GM18505 (cell line): ENCODE results near the gene RANBP3.
"Not testable (repeated sequence)": the region's sequence is repeated elsewhere in the genome, so short reads cannot be mapped to it uniquely, and the experiment has no call there.

Experiments
- ATAC-seq: cut with Tn5 transposase; IDR thresholded peaks from one replicate; pipeline ENCODE4 v1.9.1; 2021; ENCODE audit not compliant: unreplicated experiment
- POLR2A ChIP-seq: IDR thresholded peaks from 4 replicates; pipeline ENCODE4 v1.6.1; 2011; ENCODE audit warnings: borderline replicate concordance; ENCODE audit not compliant: insufficient read depth, insufficient read length; ENCODE audit errors: extremely low read depth

RANBP3 gene

DNA sequence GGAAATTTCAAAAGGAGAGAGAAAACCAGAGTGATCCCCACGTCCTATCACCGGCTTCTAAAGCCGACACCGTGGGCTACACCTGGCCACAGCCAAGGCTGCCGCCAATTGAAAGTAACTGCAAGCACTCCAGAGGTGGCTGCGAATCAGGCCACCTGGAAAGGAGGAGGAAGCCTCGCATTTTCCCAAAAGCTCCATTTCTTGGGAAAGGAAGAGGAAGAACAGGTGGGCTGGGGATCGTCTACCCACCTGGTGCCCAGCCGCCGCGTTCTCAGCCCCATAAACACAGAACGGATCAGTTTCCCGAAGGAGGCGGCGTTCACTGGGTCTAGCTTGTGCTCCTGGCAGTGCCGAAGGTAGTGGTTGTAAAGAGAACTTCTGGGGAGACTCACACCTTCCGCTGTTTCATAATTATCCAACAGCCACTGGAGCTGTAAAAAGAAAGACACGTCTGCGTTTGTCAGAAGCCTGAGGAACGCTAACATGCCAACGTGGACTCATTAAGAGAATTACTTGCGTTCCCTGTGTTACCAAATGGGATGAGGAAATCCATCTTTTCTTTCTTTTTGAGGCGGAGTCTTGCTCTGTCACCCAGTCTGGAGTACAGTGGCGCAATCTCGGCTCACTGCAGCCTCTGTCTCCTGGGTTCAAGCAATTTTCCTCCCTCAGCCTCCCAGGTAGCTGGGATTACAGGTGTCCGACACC is 38.1 kb upstream of the RANBP3 start:
- no peak for ATAC-seq
- TF ChIP-seq POLR2A = no peak

DNA sequence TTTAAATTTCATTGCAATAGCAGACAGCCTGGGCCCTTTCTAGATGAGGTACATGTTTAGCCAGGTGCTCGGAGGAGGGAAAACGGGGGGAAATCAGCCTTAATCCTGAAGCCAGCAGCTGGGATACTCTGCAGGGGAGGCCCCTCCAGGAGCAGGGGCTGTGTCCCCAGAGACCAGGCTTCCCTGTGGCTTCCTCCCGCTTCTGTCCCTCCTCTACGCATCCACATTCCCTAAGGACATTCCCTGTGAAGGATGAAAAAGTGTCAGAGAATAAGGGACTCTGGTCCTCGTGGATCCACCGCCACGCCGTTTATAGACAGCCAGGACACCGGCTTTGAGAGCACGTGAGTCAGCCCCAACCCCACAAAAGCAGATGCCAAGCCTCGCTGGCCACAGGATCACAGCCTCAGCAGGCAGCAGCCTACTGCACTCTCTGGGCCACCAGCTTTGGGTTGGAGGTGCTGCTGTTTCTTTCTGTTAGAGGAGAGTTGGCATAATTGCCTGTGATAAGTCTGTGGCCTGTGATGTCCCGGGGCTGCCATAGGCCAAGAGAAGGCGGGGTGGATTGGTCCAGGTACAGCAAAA is 36.7 kb upstream of the RANBP3 start:
- TF ChIP-seq POLR2A = no peak
- no peak for ATAC-seq

DNA sequence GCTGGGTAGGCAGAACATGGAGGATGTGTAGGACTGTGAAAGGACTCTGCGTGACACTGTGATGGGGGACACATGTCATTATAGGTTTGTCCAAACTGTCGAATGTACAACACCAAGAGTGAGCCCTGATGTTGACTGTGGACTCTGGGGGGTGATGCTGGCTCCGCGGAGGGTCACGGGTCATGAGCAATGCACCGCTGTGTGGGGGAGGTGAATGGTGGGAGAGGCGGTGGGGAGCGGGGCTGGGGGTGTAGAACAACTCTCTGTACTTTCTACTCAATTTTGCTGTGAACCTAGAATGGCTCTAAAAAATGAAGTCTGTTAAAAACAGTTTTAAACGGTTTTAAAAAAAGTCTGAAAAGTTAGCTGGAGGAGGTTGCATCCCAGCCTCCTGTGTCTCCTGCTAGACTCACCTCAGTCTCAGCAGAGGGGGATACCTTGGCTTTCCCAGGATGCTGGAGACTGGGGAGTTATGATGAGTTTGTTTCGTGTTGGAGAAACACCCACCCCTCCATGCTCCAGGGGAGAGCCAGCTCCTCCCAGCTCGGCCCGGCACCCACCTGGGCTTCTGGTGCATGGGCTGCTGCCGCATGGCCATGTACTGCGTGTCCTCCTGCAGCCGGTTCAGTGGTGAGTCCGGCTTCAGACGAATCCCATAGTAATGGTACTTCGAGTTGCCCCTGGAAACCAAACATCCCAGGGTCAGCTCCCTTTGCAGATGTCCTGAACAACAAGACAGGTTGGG is 34.7 kb upstream of the RANBP3 start:
- no peak for TF ChIP-seq POLR2A
- ATAC-seq = no peak

DNA sequence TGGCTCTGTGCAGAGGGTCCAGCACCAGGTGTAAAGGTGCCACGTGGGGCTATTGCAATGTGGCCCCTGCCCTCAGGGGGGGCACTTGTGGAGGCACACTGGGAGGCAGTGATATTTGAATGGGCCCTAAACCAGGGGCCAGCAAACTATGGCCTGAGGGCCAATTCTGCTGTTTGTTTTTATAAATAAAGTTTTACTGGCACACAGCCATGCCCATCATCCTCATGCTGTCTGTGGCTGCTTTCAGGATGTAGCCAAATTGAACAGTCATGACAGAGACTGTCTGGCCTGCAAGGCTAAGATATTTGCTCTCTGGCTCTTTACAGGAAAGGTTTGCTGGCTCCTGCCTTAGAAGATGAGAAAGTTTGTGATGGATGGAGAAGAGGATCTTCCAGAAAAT is 33.9 kb upstream of the RANBP3 start:
- TF ChIP-seq POLR2A = no peak
- no peak for ATAC-seq

DNA sequence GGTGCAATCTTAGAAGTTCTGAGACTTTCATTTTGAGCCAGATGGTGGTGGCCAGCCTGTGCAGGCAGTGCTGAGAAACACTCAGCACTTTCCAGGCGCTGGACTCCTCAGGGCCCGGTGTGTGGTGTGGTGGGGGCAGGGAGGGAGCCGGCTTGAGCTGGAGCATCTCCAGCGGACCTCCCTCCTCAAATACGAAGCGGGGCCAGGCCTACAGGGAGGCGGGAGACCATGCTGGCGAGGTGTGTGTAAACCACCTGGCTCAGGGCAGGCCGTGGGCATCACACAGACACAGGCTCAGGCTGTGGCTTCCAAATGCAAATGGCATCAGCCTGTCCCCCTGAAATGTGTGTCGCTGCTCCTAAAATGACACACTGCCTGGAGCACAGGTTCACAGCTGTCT is 33.3 kb upstream of the RANBP3 start:
- no peak for ATAC-seq
- no peak for TF ChIP-seq POLR2A

DNA sequence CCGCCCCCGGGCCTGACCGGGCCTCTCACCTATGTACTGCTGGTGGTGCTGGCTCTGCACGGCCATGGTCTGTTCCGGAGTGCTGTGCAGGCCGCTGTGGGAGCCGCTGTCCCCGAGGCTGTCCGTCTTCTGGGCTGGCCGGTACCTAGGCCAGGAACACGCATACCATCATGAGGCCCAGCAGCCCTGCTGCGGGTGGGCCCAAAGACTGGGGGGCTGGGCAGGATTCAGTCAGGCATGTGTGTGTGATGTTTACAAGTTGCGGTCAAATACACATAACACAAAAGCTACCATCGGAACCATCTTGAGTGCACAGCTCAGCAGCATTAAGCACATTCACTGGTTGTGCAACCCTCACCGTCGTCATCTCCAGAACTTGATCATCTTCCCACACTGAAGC is 32.2 kb upstream of the RANBP3 start:
- no peak for TF ChIP-seq POLR2A
- no peak for ATAC-seq

DNA sequence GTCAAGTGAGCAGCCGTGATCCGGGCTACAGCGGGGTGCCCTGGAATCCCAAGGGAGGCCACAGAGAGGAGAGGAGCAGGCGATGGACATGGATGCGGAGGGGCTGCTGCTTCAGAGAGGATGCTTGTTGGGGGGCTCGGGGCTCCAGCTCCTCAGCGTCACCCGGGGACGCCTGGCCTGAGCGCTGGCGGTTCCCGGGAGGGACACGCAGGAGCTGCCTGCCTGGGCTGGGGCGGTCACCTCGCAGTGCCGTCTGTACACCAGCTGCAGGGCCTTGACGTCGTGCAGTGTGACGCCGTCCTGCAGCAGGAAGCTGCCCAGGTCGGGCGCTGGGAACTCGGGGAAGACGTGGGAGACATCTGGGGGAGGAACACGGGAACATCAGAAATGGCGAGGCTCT is 29.9 kb upstream of the RANBP3 start:
- no peak for TF ChIP-seq POLR2A
- ATAC-seq = no peak

DNA sequence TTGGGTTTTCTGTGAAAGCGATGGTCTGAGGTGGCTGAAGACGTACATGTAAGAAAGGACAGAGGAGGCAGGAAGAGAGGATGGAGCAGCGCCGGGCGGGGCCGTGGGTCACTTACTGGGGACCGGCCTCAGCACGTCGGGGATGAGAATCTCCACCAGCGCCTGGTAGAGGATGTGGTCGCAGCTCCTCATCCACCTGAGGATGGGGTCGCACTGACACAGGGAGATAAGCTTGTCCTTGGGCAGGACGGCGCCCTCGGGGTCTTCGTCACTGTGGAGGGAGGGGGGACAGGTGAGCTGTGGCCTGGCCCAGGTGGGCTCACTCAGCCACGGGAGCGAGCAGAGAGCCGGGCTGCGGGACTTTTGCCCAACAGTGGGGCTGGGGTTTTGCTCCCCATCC is 29.0 kb upstream of the RANBP3 start:
- no peak for TF ChIP-seq POLR2A
- ATAC-seq = no peak

DNA sequence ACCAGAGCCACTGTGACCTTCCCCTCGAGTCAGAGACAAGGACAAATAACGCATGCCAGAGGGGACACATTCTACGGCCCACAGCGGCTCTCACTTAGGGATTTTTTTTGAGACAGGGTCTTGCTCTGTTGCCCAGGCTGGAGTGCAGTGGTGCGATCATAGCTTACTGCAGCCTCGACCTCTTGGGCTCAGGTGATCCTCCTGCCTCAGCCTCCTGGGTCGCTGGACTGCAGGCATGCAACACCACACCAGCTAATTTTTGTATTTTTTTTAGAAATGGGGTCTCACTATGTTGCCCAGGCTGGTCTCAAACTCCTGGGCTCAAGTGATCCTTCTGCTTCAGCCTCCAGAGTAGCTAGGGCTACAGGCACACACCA is 28.1 kb upstream of the RANBP3 start:
- ATAC-seq = not testable (repeated sequence)

DNA sequence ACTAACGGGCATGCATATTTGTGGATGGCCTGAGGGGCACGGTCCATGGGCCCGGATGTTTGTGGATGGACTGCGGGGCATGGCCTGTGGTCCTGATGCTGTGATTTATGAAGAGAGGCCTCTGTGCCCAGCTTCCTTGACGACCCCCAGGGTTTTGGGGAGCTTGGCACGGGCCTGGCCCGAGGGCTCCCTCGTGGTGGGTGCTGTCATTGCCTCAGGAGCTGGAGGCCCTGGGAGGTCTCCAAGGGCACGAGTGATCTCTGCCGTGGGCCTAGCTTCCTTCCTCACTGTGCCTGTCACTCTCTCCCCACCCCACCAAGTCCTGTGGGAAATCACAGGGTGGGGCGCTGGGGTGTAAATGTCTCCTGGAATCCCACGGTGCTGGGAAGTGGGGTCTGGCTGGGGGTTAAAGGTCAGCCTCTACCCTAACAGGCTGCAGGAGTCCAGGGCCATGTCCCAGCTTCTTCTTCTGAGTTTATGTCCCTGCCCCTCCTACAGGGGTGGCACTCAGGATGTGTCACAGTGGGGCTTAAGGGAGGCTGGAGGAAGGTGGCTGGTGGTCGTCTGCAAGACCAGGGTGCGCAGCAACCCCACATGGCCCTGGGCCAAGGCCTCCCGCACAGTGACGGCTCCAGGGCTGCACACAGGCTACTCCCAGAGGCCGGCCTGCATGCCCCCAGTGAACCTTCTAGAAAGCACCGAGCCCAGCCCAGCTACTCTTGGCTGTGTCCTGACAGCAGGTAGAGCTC is 27.6 kb upstream of the RANBP3 start:
- no peak for TF ChIP-seq POLR2A
- ATAC-seq = no peak

DNA sequence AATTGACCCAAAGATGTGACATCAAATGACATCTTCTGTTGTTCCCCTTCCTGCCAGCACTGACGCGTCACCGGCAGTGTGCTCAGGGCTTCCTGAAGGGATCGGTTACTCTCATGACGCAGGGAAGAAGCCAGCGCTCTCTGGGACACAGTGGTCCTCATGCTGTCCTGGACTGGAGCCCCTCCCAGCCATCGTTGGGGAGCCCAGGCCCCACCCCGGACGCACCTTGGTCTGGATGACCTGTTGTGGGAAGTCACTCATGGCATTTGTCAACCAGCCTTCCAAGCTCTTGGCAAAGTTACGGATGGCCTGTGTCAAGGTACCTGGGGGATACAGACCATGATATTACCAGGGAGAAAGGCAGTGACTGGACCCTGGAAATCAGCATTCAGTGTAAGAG is 26.0 kb upstream of the RANBP3 start:
- TF ChIP-seq POLR2A = no peak

DNA sequence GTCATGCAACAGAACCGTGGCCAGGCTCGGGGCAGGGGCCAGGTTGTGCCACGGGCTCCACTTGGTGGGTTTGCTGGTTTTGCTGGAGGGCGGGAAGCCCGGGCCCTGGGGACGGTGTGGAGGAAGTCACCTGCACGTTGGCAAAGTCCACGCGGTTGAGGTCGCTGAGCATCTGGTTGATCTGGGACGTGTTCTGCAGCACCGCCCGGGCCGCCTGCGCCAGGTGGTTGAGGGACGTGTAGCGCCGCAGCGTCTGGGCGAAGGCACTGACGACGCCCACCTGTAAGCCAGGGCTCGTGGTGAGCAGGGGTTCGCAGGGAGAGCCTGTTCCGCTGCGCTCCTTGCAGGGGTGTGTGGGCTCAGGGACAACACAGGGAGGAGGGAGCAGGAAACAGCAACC is 24.7 kb upstream of the RANBP3 start:
- no peak for TF ChIP-seq POLR2A
- no peak for ATAC-seq

More for the DNA sequence above, 26.0 kb upstream of the RANBP3 start:
- no peak for ATAC-seq

DNA sequence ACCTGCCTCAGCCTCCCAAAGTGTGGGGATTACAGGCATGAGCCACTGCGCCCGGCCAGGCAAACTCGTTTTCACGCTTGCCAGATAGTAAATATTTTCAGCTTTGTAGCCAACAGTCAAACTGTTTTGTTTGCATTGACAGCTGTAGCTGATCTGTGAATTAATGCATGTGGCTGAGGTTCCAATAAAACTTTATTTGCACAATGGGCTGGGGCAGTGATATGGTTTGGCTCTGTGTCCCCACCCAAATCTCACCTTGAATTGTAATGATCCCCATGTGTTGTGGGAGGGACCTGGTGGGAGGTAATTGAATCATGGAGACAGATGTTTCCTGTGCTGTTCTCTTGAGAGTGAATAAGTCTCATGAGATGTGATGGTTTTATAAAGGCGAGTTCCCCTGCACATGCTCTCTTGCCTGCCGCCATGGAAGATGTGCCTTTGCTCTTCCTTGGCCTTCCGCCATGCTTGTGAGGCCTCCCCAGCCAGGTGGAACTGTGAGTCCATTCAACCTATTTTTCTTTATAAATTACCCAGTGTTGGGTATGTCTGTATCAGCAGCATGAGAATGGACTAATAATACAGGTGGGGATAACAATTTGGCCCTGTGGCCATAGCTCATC is 22.4 kb upstream of the RANBP3 start:
- no peak for ATAC-seq
- no peak for TF ChIP-seq POLR2A
